Ishikawa (cell line): ENCODE results near the gene CES2.
A peak's percentile ranks its signal among the peaks of the same experiment; 100 is the strongest.

Source experiments
- CEBPB ChIP-seq: IDR thresholded peaks from 2 replicates; pipeline ENCODE4 v1.6.1; 2012
- CREB1 ChIP-seq: IDR thresholded peaks from 2 replicates; pipeline ENCODE4 v1.6.1; 2012; ENCODE audit warnings: low read depth
- EGR1 ChIP-seq: IDR thresholded peaks from 2 replicates; pipeline ENCODE4 v1.6.1; 2012
- EP300 ChIP-seq: IDR thresholded peaks from 2 replicates; pipeline ENCODE4 v1.6.1; 2012; ENCODE audit warnings: borderline replicate concordance
- FOXM1 ChIP-seq: IDR thresholded peaks from 2 replicates; pipeline ENCODE4 v1.6.1; 2012; ENCODE audit warnings: low read depth, borderline replicate concordance
- MAX ChIP-seq: IDR thresholded peaks from 2 replicates; pipeline ENCODE4 v1.6.1; 2012
- NFIC ChIP-seq: IDR thresholded peaks from 2 replicates; pipeline ENCODE4 v1.6.1; 2012
- RAD21 ChIP-seq: IDR thresholded peaks from 2 replicates; pipeline ENCODE4 v1.6.1; 2012; ENCODE audit warnings: low read depth
- REST ChIP-seq: IDR thresholded peaks from 2 replicates; pipeline ENCODE4 v1.6.1; 2012; ENCODE audit warnings: low read depth, mild to moderate bottlenecking
- TAF1 ChIP-seq: IDR thresholded peaks from 2 replicates; pipeline ENCODE4 v1.6.1; 2012; ENCODE audit warnings: low read depth, mild to moderate bottlenecking
- TCF12 ChIP-seq: IDR thresholded peaks from 2 replicates; pipeline ENCODE4 v1.6.1; 2012; ENCODE audit warnings: low read depth
- TEAD4 ChIP-seq: IDR thresholded peaks from 2 replicates; pipeline ENCODE4 v1.6.1; 2012
- USF1 ChIP-seq: IDR thresholded peaks from 2 replicates; pipeline ENCODE4 v1.6.1; 2012
- YY1 ChIP-seq: IDR thresholded peaks from 2 replicates; pipeline ENCODE4 v1.6.1; 2012; ENCODE audit warnings: low read depth
- ZBTB7A ChIP-seq: IDR thresholded peaks from 2 replicates; pipeline ENCODE4 v1.6.1; 2012; ENCODE audit warnings: low read depth

CES2 gene

GRCh38 chr16:66891797-66892196, 43.5 kb upstream of the CES2 start:
- no peak for TF ChIP-seq RAD21
- TF ChIP-seq TAF1: no peak
- TF ChIP-seq REST: no peak
- no peak for TF ChIP-seq CEBPB
- no peak for TF ChIP-seq TEAD4

GRCh38 chr16:66894055-66894454, 41.3 kb upstream of the CES2 start:
- TF ChIP-seq TAF1 (no peak), REST (no peak), FOXM1 (no peak), CEBPB (no peak), TEAD4 (no peak), NFIC (no peak), YY1 (no peak), EGR1 (no peak), TCF12 (no peak), USF1 (no peak), MAX (no peak), CREB1 (no peak), ZBTB7A (no peak), RAD21 (no peak), EP300 (no peak)

GRCh38 chr16:66894948-66895688, 40.2 kb upstream of the CES2 start:
- no peak for TF ChIP-seq MAX
- TF ChIP-seq RAD21: peak; percentile 95

- TF ChIP-seq MAX: no peak
- no peak for TF ChIP-seq TAF1
- TF ChIP-seq ZBTB7A: no peak
- TF ChIP-seq RAD21: no peak
Observed at GRCh38 chr16:66895689-66895979, 39.7 kb upstream of the CES2 start.

- TF ChIP-seq YY1 (no peak), REST (no peak), RAD21 (no peak), MAX (no peak), CREB1 (no peak), TCF12 (no peak), EP300 (no peak), EGR1 (no peak), FOXM1 (no peak), ZBTB7A (no peak)
Observed at GRCh38 chr16:66895999-66896398, 39.3 kb upstream of the CES2 start.
